ENCODE measurements around the gene VPS54. TPM values are rescaled to one million over a fixed set of nuclear protein-coding genes. Genes with fewer than 3 reads are reported as not detected.
"Not testable (repeated sequence)": the region's sequence is repeated elsewhere in the genome, so short reads cannot be mapped to it uniquely, and the experiment has no call there.

VPS54 gene
- total RNA-seq, 4 donors from 2014 or later, result 19.0 to 24.1 (median 23.4) TPM

DNA sequence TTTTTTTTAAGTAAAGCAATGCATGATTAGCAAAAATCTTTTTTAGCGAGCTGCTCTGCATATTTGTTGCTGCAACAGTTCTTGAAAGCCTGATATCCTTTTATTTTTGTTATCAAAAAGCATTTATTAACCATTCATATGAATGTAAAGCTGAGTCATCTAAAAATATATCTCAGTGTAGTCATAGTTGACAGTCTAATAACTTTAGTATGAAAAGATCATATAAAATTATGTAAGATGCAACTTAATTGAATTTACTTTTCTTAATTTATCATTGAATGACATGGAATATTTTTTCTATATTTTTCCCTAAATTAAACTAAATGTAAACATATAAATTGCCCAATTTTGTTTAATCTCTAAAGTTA lies 169.0 kb downstream of the VPS54 start:
- no peak for DNase-seq (ENCODE audit: extremely low spot score)
- no peak for TF ChIP-seq POLR2A (IDR thresholded peaks at IDR 0.05; ENCODE audit: low read depth)
- no peak for TF ChIP-seq POLR2AphosphoS5 (IDR thresholded peaks at IDR 0.05)
- no peak for TF ChIP-seq EP300 (IDR thresholded peaks at IDR 0.05)
- TF ChIP-seq, protein P1, sequence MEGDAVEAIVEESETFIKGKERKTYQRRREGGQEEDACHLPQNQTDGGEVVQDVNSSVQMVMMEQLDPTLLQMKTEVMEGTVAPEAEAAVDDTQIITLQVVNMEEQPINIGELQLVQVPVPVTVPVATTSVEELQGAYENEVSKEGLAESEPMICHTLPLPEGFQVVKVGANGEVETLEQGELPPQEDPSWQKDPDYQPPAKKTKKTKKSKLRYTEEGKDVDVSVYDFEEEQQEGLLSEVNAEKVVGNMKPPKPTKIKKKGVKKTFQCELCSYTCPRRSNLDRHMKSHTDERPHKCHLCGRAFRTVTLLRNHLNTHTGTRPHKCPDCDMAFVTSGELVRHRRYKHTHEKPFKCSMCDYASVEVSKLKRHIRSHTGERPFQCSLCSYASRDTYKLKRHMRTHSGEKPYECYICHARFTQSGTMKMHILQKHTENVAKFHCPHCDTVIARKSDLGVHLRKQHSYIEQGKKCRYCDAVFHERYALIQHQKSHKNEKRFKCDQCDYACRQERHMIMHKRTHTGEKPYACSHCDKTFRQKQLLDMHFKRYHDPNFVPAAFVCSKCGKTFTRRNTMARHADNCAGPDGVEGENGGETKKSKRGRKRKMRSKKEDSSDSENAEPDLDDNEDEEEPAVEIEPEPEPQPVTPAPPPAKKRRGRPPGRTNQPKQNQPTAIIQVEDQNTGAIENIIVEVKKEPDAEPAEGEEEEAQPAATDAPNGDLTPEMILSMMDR (IDR thresholded peaks at IDR 0.05), result no peak
- Histone ChIP-seq H3K27ac (replicated peaks in 1 of 4) (no peak overlapping the region), H3K36me3 (no peaks in the 10 kb centered on the region), H3K4me3 (no peak overlapping the region), H3K4me1 (peaks cover 59 to 93% (median 77%) of the 10 kb centered on the region in 4 donors), H3K27me3 (no peaks in the 10 kb centered on the region), H3K9me3 (no peaks in the 10 kb centered on the region)
- WGBS, result 77% methylated on average over 1 of the region's 1 CpG
- intact Hi-C loops (cut with DNase I), result loop anchor here (10.0 kb wide), 1 partner anchor 155 kb away; no protein-coding TSS in a partner anchor

DNA sequence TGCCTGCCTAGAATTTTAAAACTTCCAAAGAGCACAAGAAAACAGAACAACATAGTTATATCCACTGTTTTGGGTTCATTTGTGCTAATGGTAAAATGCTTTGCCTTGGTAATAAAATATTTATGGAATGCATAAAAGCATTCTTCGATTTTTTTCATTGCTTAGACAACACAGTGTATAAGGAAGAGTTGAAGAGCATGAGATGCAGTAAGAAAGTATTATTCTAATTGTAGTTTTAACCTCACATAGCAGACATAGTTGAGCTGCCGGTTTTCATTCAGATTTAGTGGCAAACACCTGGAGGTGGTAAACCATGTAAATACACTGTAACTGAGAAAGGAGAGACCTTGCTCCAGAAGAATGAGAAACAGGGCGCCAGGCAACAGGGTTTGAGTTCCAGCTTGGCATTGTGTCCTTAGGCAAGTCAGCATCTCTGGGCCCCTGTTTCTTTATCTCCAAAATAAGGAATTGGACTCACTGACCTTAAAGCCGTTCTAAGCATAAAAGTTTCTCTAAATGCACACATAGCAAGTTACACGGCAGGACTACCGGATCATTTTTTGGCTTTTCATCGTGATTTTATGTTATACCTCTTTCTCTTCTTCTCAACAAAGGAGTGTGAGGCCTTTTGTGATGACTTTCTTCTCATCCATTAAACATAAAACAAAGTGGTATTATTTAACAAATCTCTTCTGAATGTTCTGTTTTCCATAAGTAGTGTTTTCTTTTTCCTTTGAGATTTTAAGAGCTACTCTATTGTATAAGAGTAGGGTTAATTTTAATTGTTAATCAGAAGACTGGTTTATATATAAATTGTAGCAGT lies 169.6 kb downstream of the VPS54 start:
- no peak for DNase-seq (ENCODE audit: extremely low spot score)
- WGBS, result 58% methylated on average over 7 of the region's 7 CpGs
- Histone ChIP-seq H3K36me3 (no peaks in the 10 kb centered on the region), H3K9me3 (no peaks in the 10 kb centered on the region), H3K27me3 (no peaks in the 10 kb centered on the region), H3K4me3 (no peak overlapping the region), H3K4me1 (peaks cover 59 to 95% (median 80%) of the 10 kb centered on the region in 4 donors), H3K27ac (replicated peaks in 1 of 4) (no peak overlapping the region)
- no peak for TF ChIP-seq EP300 (IDR thresholded peaks at IDR 0.05)
- TF ChIP-seq POLR2A (IDR thresholded peaks at IDR 0.05; ENCODE audit: low read depth), result no peak
- TF ChIP-seq, protein P1 (IDR thresholded peaks at IDR 0.05), result no peak
- TF ChIP-seq POLR2AphosphoS5 (IDR thresholded peaks at IDR 0.05), result no peak
- intact Hi-C loops (cut with DNase I), result loop anchor here (10.0 kb wide), 1 partner anchor 155 kb away; no protein-coding TSS in a partner anchor

DNA sequence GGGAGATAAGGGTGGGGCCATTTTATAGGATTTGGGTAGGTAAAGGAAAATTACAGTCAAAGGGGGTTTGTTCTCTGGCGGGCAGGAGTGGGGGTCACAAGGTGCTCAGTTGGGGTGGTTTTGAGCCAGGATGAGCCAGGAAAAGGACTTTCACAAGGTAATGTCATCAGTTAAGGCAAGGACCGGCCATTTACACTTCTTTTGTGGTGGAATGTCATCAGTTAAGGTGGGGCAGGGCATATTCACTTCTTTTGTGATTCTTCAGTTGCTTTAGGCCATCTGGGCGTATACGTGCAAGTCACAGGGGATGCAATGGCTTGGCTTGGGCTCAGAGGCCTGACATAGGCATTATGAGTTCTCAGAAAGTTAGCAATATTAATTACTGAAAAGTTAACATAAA lies 171.7 kb downstream of the VPS54 start:
- peaks cover 56 to 95% (median 85%) of the 10 kb centered on the region in 4 donors for H3K4me1 ChIP-seq
- 98% methylated on average over 4 of the region's 4 CpGs for WGBS
- H3K9me3 ChIP-seq; intact Hi-C loops (cut with DNase I); H3K4me3 ChIP-seq; H3K36me3 ChIP-seq; DNase-seq (ENCODE audit: extremely low spot score); H3K27ac ChIP-seq (replicated peaks in 1 of 4); H3K27me3 ChIP-seq: not testable (repeated sequence)

DNA sequence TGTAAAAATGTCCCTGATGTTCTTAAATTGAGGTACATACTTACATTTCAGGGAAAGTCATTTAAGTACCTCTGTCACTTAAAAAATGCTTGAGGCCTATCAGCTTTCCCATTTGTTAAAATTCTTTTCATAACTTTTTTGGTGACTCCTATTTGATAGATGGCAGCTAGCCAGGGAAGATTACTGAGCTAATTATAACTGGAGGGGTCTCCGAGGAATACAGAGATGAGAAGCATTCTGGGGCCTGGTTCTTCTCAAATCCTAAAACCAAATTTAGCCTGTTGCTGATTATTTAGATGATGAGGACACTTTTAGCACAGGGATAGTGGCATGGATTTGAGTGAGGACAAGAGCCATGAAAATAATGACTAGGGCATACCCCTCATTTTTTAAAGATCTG lies 172.7 kb downstream of the VPS54 start:
- Histone ChIP-seq H3K9me3 (no peaks in the 10 kb centered on the region), H3K4me1 (peaks cover 56 to 84% (median 76%) of the 10 kb centered on the region in 4 donors), H3K4me3 (no peak overlapping the region), H3K36me3 (no peaks in the 10 kb centered on the region), H3K27ac (replicated peaks in 1 of 4) (peak overlapping the region in 3 of 4 donors; percentile 2 to 16 (median 16)), H3K27me3 (no peaks in the 10 kb centered on the region)
- DNase-seq (ENCODE audit: extremely low spot score), result no peak
- intact Hi-C loops (cut with DNase I), result no loop called here
- 41% methylated on average over 1 of the region's 1 CpG for WGBS
- TF ChIP-seq POLR2AphosphoS5 (IDR thresholded peaks at IDR 0.05) (no peak), POLR2A (IDR thresholded peaks at IDR 0.05; ENCODE audit: low read depth) (no peak), EP300 (IDR thresholded peaks at IDR 0.05) (no peak)
- TF ChIP-seq, protein P1 (IDR thresholded peaks at IDR 0.05), result no peak

DNA sequence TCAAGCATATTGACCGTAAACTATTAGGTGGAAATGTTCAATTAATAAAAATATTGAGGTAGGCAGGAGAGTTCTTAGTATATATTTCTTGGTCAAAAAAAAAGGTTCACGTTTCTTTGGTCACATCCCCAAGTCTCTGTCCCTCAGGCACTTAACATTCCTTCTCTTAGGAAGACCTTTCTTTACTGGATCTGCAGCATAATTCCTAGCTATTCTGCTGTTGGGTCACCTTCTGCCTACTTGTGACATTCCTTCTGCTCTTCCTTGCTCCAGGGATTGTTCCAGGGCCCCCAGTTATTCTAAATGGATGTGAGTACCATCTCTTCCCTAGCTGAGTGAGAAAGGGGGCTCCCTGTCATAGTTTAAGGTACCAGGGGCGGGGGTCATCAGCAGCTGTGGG lies 173.4 kb downstream of the VPS54 start:
- DNase-seq (ENCODE audit: extremely low spot score), result no peak
- Histone ChIP-seq H3K27ac (replicated peaks in 1 of 4) (peak overlapping the region; percentile 12 to 35 (median 16)), H3K9me3 (no peaks in the 10 kb centered on the region), H3K4me1 (peaks cover 54 to 78% (median 73%) of the 10 kb centered on the region in 4 donors), H3K36me3 (no peaks in the 10 kb centered on the region), H3K27me3 (no peaks in the 10 kb centered on the region), H3K4me3 (no peak overlapping the region)
- TF ChIP-seq, protein P1 (IDR thresholded peaks at IDR 0.05), result no peak
- TF ChIP-seq POLR2AphosphoS5 (IDR thresholded peaks at IDR 0.05), result no peak
- TF ChIP-seq POLR2A (IDR thresholded peaks at IDR 0.05; ENCODE audit: low read depth), result no peak
- no peak for TF ChIP-seq EP300 (IDR thresholded peaks at IDR 0.05)
- 87% methylated on average over 3 of the region's 3 CpGs for WGBS
- intact Hi-C loops (cut with DNase I), result no loop called here

Data from esophagus muscularis mucosa (tissue), 4 donors.